GM19035 (cell line): ENCODE measurements around the gene SNAP29.
"Not testable (repeated sequence)": the region's sequence is repeated elsewhere in the genome, so short reads cannot be mapped to it uniquely, and the experiment has no call there.

Experiments used
- ATAC-seq: cut with Tn5 transposase; IDR thresholded peaks from one replicate; pipeline ENCODE4 v1.9.1; 2021; ENCODE audit not compliant: unreplicated experiment

The SNAP29 gene

DNA sequence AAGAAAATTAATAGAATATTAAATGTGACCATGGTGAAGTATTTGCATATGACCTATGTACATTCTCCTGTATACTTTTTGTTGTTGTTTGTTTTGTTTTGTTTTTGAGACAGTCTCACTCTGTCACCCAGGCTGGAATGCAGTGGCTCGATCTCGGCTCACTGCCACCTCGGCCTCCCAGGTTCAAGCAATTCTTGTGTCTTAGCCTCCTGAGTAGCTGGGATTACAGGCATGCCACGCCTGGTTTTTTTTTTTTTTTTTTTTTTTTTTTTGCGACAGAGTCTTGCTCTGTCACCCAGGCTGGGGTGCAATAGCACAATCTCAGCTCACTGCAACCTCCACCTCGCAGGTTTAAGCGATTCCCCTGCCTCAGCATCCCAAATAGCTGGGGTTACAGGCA, 38.9 kb downstream of the SNAP29 start:
- ATAC-seq: not testable (repeated sequence)

DNA sequence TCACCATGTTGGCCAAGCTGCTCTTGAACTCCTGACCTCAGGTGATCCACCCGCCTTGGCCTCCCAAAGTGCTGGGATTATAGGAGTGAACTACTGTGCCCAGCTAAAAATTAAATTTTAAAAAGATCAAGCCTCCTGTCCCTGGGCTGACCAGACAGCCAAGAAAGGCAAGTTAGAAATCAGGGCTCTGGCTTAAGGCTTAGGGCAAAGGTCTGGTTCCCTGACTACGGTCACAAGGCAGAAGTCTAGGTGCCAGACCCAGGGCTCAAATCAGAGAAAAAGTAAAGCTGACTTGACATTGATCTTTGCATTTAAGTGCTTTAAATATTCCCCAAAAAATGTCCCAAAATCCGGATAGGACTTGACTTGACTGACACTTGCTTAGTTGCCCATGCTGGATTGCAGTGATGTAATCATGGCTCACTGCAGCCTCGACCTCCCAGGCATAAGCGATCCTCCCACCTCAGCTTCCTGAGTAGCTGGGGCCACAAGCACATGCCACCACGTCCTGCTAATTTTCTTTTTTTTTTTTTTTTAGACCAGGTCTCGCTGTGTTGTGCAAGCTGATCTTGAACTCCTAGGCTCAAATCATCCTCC, 41.1 kb downstream of the SNAP29 start:
- ATAC-seq: no peak

DNA sequence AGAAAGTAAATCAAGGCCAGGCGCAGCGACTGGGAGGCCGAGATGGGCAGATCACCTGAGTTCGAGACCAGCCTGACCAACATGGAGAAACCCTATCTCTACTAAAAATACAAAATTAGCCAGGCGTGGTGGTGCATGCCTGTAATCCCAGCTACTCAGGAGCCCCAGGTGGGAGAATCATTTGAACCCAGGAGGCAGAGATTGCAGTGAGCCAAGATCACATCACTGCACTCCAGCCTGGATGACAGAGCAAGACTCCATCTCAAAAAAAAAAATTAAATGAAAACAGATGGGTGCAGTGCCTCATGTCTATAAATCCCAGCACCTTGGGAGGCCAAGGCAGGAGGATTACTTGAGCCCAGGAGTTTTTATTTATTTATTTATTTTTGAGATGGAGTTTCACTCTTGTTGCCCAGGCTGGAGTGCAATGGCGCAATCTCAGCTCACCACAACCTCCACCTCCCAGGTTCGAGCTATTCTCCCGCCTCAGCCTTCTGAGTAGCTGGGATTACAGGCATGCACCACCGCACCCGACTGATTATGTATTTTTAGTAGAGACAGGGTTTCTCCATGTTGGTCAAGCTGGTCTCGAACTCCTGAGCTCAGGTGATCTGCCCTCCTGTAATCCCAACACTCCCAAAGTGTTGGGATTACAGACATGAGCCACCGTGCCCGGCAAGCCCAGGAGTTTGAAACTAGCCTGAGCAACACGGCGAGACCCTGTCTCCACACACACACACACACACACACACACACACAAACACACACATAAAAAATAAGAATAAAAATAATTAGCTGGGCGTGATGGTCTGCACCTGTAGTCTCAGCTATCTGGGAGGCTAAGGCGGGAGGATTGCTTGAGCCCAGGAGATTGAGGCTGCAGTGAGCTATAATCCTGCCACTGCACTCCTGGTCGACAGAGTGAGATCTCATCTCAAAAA, 42.6 kb downstream of the SNAP29 start:
- ATAC-seq: not testable (repeated sequence)

DNA sequence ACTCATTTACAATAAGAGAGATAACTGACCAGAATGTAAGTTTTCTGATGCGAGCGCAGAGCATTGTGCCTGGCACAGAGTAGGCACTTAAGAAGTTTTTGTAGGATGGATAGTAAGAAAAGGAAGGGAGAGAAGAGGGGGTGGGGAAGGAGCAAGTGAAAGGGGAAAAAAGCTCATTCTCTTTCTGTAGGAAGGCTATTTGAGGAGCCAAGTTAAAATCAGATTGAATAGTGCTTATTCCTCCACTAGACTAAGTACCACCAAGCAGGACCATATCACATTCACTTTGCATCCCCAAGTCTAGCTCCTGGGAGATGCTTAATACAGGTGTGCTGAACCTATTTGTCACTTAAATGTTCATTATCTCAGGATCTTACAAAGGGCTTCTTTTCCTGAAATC, 44.3 kb downstream of the SNAP29 start:
- no peak for ATAC-seq

DNA sequence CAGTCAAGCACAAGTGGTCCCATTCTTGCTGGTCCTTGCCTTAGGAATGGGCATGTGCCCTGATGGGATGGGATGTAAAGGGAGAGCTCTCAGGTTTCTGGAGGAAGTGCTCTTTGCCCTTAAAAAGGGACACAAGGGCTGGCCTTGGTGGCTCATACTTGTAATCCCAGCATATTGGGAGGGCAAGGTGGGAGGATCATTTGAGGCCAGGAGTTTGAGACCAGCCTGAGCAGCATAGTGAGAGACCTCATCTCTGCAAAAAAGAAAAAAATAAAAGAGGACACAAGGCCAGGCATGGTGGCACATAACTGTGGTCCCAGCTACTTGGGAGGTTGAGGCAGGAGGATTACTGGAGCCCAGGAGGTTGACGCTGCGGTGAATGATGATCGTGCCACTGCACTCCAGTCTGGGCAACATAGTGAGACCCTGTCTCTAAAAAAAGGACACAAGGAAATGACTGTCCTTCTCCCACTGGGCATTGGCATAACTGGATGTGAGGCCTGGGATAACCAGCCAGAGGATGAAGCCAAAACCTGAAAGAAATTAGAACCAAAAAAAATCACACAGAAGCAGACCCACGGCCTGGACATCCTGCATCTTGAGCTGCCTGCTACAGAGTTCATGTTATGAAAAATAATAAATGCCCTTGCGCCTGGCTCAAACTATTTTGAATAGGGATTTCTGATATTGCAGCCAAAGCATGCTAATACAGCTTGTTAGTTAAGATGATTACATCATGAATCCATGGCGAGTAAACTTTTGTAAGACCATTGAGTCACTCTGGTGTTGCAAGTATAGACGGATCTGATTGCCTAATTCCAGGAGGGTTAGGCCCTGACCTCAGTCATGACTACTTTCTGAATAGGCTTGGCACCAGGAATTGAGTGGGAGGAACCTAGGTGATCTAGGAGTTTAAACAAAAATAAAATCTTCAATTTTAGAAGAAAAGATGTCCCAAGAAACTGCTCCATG, 45.5 kb downstream of the SNAP29 start:
- ATAC-seq: no peak

DNA sequence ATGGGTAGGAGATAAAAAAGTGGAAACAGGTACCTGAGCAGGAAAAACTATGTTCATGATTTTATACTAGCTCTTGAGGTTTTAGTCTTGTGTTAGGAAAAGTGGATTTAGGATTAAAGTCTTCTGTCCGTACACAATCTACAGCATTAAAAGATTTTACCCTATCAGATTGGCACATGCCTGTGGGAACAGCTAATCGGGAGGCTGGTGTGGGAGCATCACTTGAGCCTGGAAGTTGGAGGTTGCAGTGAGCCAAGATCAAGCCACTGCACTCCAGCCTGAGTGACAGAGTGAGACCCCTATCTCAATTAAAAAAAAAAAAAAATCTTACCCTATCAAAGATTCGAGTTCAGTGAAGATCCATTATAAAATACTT, 46.2 kb downstream of the SNAP29 start:
- ATAC-seq: no peak

DNA sequence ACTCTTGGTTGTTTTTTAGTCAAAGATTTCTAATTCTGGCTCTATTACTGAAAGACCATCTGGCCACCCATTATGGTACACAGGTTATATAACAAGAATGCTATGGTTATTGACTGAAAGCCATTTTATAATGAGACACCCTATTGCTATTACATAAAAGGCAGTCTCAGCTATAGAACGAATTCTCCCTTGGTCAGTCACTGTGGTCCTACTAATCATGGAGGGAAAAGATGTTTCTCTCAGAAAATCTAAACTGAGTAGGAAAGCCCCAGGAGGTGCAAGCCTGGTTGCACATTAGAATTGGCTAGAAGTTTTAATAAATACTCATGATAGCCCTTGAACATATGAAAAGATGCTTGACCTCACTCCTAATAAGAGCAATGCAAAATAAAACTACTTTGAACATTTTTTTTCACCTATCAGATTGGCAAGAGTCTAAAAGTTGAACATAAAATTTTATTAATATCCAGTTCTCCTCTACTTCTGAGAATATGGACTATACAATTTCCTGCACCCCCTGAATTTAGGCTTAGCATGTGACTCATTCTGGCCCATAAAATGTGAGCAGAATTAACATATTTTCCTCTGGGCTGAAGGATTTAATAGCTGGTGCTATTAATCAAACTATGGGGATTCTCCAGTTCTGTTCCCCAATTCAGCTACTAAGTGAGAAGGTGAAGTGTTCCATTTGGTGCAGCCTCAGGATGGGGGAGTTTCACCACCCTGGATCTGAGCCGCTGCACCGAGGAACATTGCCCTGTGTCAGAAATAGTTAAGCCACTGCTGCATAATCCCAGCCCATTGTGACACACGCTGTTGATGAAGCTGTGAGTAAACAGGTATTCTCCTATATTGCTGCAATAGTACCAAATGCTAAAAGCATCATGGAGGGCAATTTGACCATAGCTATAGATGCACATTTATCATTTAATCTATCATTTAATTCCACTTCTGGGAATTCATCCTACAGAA, 46.9 kb downstream of the SNAP29 start:
- no peak for ATAC-seq

DNA sequence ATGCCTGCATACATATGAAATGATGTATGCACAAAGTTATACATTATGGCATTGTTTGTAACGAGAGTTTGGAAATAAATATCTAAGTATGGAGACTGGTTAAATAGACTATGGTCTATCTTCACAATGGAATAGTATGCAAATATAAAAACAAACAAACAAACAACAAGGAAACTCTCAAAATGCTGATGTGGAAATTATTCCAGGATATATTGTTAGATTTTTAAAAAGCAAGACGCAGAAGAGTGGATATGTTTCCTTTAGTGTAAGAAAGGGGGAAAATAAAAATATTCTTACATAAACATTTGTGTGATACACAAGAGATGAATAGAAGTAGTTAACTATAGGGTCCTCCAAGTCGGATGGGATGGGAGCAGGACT, 47.6 kb downstream of the SNAP29 start:
- no peak for ATAC-seq

DNA sequence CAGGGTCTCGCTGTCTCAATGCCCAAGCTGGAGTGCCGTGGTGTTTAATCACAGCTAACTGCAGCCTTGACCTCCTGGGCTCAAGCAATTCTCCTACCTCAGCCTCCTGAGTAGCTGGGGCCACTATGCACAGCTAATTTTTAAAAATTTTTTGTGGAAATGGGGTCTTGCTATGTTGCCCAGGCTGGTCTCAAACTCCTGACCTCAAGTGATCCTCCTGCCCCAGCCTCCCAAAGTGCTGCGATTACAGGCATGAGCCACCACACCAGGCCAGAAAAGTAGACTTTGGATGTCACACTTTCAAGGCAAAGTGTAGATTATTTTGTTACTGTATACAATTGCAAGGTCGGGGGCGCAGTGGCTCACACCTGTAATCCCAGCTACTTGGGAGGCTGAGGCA, 49.9 kb downstream of the SNAP29 start:
- not testable (repeated sequence) for ATAC-seq

DNA sequence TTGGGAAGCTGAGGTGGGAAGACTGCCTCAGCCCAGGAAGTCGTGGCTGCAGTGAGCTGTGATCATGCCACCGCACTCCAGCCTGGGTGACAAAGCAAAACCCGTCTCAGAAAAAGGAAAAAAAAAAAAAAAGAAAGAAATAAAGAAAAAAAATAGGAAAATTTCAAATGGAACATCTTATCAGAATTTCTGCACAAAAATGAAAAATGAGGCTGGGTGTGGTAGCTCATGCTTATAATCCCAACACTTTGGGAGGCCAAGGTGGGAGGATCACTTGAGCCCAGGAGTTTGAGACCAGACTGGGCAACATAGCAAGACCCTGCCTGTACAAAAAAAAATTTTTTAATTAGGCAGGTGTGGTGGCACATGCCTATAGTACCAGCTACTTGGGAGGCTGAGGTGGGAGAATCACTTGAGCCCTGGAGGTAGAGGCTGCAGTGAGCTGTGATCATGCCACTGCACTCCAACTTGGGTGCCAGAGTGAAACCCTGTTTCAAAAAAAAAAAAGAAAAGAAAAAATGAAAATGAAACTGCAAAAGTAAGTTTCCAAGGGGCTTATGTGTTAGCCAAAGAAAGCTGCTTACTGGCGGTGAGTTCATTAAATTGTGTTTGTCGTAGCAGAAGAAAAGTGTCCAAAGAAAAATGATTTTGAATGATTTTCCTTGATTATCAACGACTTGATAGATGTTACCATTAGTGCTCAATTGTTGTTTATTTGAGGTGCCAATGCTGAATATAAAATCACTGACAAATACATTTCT, 50.9 kb downstream of the SNAP29 start:
- ATAC-seq: no peak

DNA sequence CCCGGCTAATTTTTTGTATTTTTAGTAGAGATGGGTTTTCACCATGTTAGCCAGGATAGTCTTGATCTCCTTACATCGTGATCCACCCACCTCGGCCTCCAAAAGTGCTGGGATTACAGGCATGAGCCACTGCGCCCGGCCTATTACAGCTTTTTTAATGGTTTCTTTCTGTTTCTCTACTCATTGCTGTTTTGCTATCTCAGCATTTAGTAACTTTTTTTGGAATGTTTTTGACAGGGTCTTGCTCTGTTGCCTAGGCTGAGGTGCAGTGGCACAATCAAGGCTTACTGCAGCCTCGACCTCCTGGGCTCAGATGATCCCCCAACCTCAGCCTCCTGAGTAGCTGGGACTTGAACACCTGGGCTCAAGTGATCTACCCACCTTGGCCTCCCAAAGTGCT, 53.7 kb downstream of the SNAP29 start:
- no peak for ATAC-seq

DNA sequence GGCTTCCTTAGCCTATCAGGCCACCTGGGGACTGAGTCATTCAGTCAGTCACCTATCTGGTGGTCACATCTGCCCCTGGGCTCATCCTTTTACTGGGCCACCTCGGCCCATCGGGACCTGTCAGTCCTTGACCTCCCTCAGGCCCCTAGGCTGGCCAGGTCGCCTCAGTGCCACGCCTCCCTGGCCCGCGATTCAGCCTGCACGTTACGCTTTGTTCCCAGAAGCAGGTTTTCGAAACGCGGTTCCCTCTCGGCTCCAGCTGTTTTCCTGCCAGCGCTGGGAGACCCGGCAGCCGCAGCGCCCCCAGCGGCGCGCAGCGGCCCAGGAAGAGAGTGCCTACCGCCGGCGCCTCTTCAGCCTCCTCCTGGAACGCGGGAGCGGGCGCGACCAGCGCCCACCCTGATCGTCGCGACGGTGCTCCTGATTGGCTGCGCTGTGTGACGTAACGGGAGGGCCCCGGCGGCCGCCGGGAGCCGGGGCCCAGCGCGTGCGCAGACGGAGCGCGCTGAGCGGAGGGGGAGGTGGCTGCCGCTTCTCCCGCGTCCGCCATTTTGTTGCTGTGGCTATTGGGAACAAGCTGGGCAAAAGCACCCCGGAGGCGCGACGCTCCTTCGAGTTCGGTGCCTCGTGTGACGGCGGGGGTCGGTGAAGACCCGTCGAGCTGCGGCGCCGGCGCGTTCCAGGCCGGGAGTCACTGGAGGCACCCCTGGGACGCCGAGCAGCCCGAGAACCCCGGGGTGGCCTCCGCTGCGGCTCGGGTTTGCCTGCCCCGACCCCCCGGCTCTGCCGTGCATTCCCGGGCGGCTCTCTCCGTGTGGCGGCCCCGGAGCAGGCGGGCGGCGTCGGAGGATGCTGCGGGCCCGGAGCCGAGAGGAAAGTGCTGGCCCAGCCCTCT, 58.4 kb downstream of the SNAP29 start, which contains the start of gene CRKL:
TSS of gene CRKL (plus strand) at position 492 of the 895 bp plus-strand sequence. CDS start 528 bp downstream, outside the sequence.
- ATAC-seq: peak; percentile 92

DNA sequence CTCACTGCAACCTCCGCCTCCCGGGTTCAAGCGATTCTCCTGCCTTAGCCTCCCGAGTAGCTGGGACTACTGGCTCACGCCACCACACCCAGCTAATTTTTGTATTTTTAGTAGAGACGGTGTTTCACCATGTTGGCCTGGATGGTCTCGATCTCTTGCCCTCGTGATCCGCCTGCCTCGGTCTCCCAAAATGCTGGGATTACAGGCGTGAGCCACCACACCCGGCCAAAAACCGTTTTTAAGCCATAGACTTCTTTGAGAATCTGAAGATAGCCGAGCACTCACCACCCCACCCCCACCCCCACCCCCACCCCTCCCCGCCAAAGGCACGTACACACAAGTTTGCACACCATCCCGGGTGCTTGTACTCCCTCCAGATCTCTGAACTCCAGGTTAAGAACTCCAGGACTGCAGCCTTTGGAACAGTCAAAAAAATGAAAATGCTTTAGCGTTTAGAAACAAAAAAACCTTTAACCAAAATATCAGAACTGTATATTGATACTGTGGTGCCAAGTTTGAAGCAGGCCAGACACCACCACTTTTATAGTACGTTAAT, 59.9 kb downstream of the SNAP29 start:
- ATAC-seq: no peak

DNA sequence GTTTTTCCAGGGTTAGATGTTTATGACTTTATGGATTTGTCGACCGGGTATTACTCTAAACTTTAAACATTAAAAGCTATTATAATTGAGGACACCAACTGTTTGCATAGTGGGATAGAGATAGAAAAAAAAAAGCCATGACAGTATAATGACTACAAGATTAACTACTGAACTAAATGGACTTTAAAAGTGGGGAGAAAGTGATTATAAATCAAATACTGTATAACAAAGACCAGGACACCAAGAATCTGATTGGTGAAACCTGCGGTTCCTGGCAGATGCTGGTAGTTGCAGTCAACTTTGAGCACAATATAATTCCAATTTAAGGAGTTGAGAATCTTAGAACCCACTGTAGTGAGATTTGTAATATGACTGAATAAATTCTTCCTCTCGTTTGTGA, 60.9 kb downstream of the SNAP29 start:
- no peak for ATAC-seq

DNA sequence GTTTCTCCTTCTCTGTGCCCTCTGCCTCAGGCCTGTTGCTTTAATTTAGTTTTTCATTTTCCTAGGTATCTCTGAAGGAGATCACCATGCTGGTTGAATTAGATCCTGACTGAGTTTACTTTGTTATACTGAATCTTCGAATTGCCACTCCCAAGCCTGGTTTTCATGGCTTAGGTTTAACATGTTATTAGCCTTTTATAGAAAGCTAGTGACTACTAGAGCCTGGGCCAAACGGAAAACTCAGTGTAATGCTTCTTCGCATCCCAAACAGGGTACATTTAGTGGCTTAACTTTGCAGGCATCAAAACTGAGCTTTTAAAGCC, 62.0 kb downstream of the SNAP29 start:
- ATAC-seq: no peak

DNA sequence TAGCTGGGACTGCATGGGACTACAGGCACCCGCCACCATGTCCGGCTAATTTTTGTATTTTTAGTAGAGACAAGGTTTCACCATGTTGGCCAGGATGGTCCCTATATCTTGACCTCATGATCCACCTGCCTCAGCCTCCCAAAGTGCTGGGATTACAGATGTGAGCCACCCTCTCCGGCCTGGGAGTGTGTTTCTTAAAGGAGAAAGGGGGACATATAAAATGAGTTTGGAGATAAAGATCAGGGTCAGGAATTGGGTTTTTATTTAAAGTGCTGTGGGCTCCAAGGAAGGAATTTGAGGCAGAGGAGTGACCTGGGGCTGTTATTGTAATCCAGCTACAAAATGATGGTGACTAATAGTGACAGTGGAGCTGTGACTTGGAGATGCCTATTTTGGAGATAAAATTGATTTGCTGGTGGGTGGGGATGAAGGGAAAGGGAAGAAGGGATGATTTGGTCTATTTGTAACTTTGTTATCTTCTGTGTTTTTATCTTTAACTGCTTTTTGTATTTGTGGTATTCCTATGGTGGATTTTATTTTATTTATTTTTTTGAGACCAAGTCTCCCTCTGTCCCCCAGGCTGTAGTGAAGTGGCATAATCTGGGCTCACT, 63.4 kb downstream of the SNAP29 start:
- ATAC-seq: no peak

DNA sequence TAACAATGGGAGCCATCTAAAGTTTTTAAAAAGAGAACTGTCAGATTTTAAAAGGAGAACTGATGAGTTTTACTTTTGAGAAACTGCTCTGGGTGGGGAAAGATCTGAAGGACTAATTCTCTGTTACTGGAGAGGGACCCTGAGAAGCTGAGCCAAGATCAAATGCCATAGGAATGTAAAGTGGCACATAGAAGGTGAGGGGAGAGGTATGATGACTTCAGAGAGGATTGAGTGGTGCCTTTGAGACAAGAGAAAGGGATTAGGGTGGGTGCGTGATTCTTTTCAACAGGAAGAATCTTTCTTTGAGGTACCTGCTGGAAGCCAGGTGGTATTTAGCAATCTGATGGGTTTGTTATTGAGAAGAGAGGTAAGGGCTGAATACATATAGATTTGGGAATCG, 67.4 kb downstream of the SNAP29 start:
- no peak for ATAC-seq
